Measurements from ENCODE around the gene KPNA6.
A peak's percentile ranks its signal among the peaks of the same experiment; 100 is the strongest.

- TF ChIP-seq CTCF (IDR thresholded peaks at IDR 0.05) (peak; percentile 84), EP300 (IDR thresholded peaks at IDR 0.05; ENCODE audit: borderline replicate concordance in 1 of 2, low read depth in 1 of 2, low read length in 1 of 2) (no peak), REST (IDR thresholded peaks at IDR 0.05; ENCODE audit: low read depth, low read length) (no peak), MAX (IDR thresholded peaks at IDR 0.05; ENCODE audit: low read depth) (no peak), FOSL2 (IDR thresholded peaks at IDR 0.05; ENCODE audit: borderline replicate concordance, low read depth) (no peak), CHD2 (IDR thresholded peaks at IDR 0.05; ENCODE audit: low read length, partially characterized antibody) (no peak), RCOR1 (IDR thresholded peaks at IDR 0.05; ENCODE audit: low read length) (no peak), FOXM1 (IDR thresholded peaks at IDR 0.05; ENCODE audit: low read depth) (no peak), JUND (IDR thresholded peaks at IDR 0.05) (no peak), POLR2AphosphoS5 (IDR thresholded peaks at IDR 0.05; ENCODE audit: low read depth, low read length) (no peak), SIN3A (IDR thresholded peaks at IDR 0.05; ENCODE audit: borderline replicate concordance, low read depth, low read length) (no peak), GABPA (IDR thresholded peaks at IDR 0.05; ENCODE audit: low read depth) (no peak), YY1 (IDR thresholded peaks at IDR 0.05; ENCODE audit: low read depth) (no peak)
These were observed 108.0 kb downstream of the KPNA6 start for GRCh38 chr1:32215629-32216480.
